SIG-M5 (cell line): ENCODE results near the gene NDUFA13.

ENCODE experiments used
- DNase-seq: peaks from one replicate; lab custom pipeline; 2025; lab: John Stamatoyannopoulos, UW

NDUFA13 gene

GRCh38 chr19:19571071-19571786, 55.2 kb downstream of the NDUFA13 start:
- no peak for DNase-seq

DNA sequence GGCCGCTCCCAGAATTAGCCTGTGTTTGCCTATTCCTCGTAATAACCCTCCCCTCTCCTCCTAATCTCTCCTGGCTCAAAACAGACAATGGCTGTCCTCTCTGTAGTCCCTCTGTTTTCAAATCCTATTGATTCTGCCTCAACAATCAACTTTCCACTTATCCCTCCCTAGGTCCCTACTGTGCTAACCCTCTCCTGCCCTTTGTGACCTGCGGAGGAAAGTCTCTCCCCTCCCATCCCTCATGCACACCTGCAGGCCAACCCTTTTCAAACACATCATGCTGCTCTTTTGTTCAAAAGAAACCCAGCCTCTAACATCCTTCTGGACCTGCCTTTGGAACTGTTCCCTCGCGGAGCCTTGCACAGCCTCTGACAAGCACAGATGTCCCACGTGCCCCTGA, 59.4 kb downstream of the NDUFA13 start:
- no peak for DNase-seq
